DMS53 treated with DMSO at 0.1 percent for 48 hours (cell line): Measurements from ENCODE around the gene MMP2.

Source experiments
- DNase-seq: peaks from one replicate; lab custom pipeline; 2025; ENCODE audit not compliant: unreplicated experiment; lab: John Stamatoyannopoulos, UW

MMP2 gene

DNA sequence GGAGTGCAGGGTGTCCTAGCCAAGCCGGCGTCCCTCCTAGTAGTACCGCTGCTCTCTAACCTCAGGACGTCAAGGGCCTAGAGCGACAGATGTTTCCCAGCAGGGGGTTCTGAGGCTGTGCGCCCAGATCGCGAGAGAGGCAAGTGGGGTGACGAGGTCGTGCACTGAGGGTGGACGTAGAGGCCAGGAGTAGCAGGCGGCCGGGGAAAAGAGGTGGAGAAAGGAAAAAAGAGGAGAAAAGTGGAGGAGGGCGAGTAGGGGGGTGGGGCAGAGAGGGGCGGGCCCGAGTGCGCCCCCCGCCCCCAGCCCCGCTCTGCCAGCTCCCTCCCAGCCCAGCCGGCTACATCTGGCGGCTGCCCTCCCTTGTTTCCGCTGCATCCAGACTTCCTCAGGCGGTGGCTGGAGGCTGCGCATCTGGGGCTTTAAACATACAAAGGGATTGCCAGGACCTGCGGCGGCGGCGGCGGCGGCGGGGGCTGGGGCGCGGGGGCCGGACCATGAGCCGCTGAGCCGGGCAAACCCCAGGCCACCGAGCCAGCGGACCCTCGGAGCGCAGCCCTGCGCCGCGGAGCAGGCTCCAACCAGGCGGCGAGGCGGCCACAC is at the start of gene MMP2:
Gene MMP2, plus strand, starts transcription at position 372 of the 603 bp plus-strand sequence. CDS start 282 bp downstream, outside the sequence.
- DNase-seq: no peak

DNA sequence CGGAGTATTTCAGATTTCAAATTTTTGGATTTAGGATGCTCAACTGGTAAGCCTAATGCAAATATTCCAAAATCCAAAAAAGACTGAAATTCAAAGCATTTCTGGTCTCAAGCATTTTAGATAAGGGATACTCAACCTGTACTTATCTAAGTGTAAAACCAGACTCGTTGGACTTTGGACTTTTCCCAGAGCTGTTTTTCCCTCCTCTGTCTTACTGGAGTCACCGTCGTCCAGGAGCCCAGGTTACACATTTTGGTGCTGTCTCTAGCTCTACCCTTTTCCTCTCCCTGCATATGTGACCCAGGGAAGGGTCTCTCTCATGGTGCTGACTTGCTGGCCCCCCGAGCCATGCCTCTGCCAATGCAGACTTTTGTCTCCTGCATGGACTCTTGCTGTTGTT is 46.0 kb upstream of the MMP2 start:
- no peak for DNase-seq

DNA sequence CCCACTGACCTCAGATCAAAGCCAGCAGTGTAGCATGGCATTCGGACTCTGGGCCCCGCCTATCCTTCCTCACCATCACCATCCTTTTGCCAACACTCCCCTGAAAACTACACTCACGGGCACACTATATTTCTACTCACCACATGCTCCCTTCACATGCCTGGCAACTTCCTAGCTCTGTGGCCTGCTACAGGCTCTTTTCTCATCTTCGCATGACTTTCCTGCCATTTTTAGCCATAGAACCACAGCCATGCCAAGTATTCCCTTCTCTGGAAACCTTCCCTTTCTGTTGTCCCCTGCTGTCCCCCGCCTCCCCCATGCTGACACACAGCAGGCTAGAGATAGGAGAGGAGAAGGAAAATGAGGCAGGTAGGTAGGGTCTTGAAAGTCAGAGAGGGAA is 45.5 kb upstream of the MMP2 start:
- DNase-seq: no peak

DNA sequence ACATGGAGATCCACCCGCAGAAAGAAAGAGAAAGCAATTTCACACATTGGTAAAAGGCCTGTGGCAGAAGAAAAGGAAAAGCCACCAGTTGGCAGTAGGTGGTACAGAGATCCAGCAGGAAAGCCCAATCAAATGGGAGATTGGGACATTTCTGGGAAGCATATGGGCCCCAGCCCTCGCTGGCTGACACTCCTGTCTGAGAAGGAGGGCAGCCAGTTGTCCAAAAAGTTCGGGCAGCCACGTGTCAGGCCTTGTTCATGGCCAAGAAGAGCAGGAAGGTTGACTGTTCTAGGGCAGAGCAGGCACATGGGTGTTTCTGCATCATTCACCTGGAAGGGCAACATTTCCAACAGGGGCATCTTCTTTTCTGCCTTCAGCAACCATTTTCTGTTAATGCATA is 45.0 kb upstream of the MMP2 start:
- no peak for DNase-seq

DNA sequence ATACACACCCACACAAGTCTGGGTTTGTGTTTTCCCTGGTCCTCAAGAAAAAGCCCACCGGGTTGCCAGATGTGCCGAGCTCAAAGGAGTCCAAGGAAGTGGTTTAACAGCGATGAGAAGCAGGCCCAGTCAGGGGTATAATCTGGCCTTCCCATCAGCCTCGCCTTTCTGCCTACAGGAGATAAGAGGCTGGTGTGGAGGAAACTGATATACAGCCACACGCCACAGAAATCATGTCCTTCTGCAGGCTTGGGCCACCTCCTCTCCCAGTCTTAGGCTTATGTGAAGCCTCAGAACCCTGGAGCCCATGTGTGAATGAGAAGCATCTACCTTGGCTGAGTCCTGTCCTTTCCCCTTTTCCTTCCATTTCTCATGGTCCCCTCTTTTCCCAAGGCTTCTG is 43.6 kb upstream of the MMP2 start:
- no peak for DNase-seq

DNA sequence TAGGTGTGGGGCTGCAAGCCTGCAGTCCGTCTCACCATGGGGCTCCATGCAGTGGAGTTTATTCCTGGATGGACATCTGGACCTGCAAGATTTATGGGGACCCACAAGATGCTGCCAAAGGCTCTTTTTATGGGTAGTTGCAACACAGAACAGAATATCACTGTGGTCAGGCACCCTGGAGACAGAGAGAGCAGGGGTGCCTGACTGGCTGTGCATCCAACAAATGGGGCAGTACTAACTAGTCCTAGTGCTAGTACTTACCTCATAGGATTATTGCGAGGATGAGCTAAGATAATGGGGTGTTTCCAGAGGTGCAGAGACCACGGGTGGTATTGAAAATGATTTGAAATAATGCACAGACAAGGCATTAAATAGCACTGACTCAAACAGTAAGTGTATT is 42.4 kb upstream of the MMP2 start:
- no peak for DNase-seq

DNA sequence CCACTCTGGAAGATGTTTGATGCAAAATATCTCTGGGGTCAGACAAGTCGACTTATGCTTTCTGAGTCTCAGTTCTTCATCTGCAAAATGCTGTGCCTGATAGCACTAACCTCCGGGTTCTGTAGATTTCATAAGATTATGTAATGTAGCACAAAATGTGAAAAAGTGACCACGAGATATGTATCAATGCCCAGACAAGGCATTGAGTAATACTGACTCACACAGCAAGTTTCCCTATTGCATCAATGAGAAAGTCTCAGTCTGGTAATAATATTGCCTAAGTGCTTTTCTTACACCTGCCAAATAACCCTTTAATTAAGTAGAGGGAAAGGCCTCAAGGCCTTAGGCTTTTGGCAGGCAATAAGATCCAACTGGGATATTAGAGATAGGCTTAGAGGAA is 41.4 kb upstream of the MMP2 start:
- DNase-seq: no peak

DNA sequence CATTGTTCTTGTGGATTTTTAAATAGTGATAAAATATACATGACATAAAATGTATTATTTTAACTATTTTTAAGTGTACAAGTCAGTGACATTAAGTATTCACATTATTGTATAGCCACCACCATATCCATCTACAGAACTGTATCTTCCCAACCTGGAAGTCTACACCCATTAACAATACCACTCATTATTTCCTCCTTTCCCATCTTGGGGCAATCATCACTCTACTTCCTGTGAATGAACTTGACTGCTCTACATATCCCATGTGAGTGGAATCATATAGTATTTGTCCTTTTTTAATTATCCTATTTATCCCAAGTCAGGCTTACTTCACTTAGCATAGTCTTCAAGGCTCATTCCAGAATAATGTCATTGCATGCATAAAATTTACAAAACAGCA is 40.7 kb upstream of the MMP2 start:
- DNase-seq: no peak

DNA sequence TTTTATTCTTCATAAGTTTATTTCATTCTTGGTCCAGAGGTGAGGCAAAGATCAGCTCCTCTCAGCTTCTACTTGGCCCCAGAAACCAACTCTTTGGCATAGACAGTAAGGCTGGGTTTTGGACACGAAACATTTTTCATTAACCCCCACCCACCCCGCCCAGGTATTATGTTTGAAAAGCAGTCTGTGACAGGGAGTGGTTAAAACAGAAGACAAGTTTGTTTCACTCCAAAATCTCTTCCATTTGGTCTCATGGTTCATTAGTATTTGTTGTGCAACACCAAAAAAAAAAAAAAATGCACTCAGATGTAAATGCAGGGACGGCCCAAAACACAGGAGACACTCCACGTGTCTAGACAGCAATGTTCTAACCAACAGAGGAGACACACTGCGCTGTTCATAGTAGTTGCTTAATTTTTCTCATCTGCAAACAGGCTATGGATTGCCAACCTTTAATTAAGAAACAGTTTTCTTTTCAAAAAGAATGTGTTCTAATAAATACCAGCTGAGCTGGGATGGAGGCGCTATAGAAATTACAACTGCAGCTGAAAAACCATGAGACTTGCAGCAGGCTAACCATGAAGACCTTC is 39.8 kb upstream of the MMP2 start:
- no peak for DNase-seq

DNA sequence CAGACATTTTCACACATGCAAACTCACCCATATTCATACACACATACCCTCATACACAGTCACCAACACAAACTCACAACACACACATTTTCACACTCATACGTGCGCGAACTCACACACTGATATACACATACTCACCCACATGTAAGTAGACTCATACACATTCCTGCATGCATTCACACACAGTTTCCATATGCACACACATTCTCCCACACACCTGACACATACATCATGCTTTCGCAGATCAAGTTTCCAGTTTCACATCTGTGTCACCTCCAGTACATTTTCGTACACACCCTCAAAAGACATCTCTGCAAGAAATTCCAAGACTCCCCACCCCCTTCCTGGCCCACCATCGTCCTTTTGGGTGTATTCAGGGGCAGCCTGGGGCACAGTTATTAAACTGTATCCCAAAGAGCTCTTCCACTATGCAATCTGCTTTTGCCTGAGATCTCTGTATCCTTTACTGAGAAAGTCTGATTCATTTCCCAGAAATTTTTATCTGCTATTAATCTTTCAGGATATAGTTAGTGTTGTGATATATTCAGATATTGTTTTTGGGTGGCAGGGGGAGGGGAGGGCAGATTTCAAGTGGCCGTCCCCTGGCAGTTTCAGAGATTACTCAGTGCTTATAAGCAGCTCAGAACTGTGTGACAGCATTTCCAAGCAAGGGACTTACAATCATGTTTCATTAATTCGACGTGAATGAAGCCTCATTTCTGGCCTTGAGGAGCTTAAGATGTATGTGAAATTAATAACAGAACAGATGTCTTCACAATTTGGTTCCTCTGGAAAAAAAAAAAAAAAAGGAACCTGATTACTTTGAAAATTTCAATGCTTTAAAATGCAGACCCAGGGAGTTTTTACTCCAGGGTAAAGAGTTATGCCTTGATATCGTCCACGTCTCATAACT is 35.3 kb upstream of the MMP2 start:
- no peak for DNase-seq

DNA sequence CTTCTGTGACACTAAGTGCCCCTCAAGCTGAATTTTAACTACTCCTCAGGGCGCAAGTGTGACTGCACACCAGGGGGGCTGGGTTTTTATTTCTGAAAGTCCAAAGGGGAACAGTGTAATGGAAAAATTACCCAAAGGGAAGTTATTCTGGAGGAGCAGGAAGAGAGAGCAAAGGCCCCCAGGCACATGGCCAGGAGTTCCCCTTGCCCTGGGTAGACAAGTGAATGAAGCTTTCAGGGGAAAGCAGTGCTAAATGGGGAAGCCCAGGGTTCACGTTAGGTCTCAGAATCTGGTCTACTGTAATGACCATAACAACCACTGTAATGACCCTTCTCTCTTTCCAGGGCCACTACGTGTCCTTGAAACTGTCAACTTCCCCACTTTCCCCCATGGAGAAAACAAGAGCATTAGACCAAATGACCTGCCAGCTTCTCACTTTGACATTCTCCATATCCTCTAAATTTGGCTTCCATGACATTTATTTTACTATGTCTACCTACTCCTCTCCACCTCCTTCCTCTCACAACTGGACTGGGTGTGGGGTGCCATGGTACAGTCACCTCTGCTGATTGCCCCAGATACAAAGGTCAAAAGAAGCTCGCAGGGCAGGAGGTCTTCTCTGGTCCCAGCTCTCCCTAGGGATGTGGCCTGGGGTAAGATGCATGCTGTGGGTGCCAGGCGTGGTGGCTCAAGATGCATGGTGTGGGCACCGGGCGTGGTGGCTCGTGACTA is 34.1 kb upstream of the MMP2 start:
- DNase-seq: no peak

DNA sequence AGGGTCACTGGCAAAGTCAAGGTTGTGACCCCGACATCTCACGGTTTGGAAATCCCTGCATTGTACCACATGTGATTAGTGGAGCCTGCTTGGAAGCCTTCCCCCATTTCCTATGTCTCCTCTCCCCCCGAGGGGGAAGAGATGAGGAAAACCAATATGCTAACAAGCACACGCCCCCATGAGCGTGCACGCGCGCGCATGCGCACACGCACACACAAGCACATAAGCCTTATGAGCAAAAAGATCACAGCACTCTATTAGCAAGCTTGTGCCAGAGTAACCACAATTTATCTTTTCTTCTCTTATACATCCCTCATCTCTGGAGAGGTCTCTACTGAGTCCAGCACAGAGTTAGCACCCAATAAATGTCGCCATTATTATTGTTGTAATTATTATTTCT is 31.8 kb upstream of the MMP2 start:
- no peak for DNase-seq

DNA sequence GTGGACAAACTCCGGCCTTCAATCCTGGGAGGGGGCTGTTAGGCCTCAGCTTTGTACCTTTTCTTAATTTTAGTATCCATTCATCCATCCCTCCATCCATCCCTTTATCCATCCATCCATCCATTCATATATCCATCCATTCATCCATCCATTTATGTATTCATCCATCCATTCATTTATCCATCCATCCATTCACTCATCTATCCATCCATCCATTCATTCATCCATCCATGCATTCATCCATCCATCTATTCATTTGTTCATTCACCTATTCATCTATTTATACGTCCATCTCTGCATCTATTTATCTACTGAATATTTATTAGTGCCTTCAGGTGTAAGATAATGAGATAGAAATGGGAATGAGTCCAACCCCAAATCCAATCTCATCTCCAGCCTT is 26.0 kb upstream of the MMP2 start:
- no peak for DNase-seq

DNA sequence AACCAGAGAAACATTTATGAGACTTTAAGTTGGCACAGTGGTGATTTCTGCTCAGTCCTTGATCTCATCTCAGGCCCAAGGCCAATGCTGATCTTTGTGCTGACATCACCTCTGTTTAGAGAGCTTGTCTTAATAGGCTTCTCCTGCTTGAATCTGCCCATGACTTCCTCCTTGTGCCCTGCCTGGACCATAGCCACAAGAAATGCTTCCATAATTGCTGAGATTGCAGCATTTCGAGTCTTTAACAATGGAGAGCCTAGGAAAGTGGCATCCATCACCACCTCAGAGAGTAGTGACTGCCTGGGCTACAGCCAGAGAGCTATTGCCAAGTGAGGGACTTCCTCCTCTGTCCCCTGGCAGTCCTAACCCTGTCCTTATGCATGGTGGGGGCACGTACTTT is 25.1 kb upstream of the MMP2 start:
- DNase-seq: no peak

DNA sequence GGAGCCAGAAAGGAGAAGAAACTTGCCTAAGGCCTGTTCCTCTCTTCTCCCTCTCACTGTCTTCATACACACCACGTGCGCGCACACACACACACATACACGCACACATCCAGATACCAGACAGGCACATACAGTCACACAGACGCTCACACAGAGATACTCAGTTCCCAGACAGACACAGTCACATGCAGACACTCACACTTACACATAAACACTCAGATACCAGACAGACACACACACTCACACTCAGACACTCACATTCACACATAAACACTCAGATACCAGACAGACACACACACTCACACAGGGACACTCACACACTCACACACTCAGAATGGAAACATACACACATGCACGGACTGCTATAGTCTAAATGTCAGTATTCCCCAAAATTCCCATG is 24.1 kb upstream of the MMP2 start:
- no peak for DNase-seq

DNA sequence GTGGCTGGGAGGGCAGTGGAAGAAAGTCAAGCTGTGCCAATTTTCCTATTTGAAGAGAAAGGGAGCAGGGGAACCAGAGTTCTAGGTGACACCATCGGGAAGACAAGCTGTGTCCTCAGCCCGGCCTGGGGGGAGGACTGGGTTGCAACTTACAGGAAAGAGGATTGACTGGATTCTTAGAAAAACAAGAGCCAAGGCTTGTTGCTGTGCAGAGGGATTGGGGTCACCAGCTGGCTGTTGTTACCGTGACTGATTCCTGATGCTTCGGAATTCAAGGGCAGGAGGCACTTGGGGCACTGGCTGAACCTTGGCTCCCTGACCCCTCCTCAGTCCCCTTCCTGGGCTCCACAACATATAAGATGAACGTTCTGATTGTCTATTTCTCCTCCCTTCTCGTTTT is 16.8 kb upstream of the MMP2 start:
- DNase-seq: no peak

DNA sequence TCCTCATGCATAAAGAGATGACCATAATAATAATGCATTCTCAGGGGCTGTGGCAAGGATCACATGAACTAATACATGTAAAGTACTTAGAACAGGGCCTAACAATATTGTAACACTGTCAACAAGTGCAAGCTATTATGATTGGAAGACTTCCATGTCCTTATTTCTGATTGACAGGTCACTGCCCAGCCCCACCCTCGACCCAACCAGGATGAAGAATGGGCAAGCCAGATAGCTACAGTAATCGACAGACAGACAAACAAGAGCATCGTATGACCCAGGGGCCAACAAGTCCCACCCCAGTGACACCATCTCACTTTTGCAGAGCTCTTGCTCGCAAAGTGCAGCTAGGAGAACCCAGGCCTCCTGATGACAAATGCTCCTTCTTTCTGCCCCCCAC is 14.6 kb upstream of the MMP2 start:
- no peak for DNase-seq

DNA sequence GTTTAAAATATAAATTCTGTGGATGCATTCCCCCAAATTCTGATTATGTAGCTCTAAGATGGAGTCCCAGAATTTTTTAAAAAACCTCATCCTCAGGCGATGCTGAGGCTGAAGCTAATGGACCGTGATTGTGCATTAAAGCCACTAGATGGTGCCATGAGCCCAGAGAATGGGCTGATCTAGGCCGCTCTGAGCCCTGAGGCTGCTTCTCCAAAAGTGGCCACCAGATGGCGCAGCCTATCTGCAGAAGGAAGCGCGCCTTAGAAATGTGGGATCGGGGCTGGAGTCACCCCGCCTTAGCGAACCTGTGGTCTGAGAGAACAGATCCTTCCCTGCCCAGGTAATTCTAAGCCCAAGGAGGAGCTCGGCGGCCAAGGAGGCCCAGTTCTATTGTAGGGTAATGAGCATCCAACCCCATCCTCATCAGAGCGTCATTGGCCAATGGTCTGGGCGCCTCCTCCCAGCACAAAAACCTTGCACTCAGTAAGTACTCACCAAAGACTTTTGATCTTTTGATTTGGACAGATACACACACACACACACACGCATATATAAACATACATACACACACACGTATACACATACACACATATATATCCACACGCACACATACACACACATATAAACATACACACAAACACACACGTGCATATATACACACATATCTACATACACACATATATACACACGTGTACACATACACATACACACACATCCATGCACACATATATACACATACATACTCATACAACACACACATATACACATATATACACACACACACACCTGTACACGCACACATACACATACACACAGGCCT is 13.7 kb upstream of the MMP2 start:
- DNase-seq: peak; percentile 55

DNA sequence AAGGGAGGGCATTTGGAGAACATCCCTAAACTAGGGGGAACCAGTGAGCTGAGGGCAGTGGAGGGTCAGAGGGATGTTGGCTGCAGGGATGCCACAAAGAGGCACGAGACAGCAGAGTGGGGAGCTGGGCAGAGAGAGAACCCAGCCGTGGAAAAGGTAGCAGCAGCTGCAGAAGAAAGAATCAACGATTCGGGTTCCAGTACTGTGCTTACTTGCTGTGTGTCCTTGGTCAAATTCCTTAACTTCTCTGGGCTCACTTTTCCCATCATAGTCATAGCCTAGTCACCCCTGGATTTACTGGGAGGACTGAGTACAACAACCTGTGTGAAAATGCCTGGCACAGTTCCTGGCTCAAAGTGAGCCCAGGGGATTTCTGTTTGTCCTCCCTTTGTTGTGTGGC is 12.8 kb upstream of the MMP2 start:
- DNase-seq: no peak

DNA sequence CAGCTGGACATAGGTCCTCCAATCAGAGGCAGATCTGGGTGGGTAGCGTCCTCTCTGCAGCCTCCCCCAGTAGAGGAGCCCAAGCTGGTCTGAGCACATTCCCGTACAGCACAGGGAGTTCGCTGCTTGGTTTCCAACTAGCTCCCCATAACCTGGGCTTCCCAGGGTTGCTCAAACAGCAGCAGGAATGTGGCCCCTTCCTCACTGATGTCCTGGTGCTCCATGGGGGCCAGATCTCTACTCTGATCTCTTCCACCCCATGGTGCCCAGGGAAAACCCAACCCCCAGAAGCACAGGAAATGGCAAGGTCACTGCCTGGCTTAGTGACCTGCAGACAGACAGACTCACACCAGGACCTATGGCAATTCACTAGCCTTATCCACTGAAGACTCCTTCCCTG is 11.1 kb upstream of the MMP2 start:
- DNase-seq: no peak
